ENCODE results near the gene MSX1. TPM values are rescaled to one million over a fixed set of nuclear protein-coding genes. Genes with fewer than 3 reads are reported as not detected.
A peak's percentile ranks its signal among the peaks of the same experiment; 100 is the strongest.

The MSX1 gene
- total and polyA plus RNA-seq, 2 of the 8 experiments (the other 6 are each of a cell fraction or from before 2014, with no cell fraction given) = 0.47 TPM; not detected in 1

- H3K23ac ChIP-seq (ENCODE audit: insufficient read length) = no peak overlapping the region
- no peaks in the 10 kb centered on the region for H3K23me2 ChIP-seq (ENCODE audit: low read depth, low read length)
- no peak overlapping the region for H3K27ac ChIP-seq (ENCODE audit: low read depth, low read length)
- H4K8ac ChIP-seq (ENCODE audit: extremely low read depth, insufficient read depth, low read length) = no peak overlapping the region
- FAIRE-seq (no peak), DNase-seq (ENCODE audit: low read depth in 1 of 2, low spot score in 2 of 2) (no peak)
- H2AK5ac ChIP-seq (ENCODE audit: low read depth, low read length) = no peak overlapping the region
- H3K79me1 ChIP-seq (ENCODE audit: low read depth, low read length) = no peaks in the 10 kb centered on the region
- H4K20me1 ChIP-seq (replicated peaks in 1 of 2; ENCODE audit: control insufficient read depth in 1 of 2, insufficient read depth in 2 of 2, low read length in 2 of 2) = peaks cover 0 to 3% of the 10 kb centered on the region in 2 experiments
- H3K79me2 ChIP-seq (ENCODE audit: control insufficient read depth in 1 of 2, insufficient read depth in 2 of 2, low read length in 2 of 2) = peaks cover 0 to 3% of the 10 kb centered on the region in 2 experiments; a peak in 2 of 4 replicates
- H3K18ac ChIP-seq (ENCODE audit: extremely low read depth, low read length) = no peak overlapping the region
- CTCF ChIA-PET (ENCODE audit: partially characterized antibody) = interaction anchor here (0.6 to 1.5 kb wide), 3 partner anchors 34 to 163 kb away, joined by 3 to 4 read pairs (median 3); no protein-coding TSS in a partner anchor
- H4K5ac ChIP-seq (ENCODE audit: insufficient read length, low read depth, low read length) = no peak overlapping the region
- H3K4me3 ChIP-seq (ENCODE audit: extremely low read depth in 1 of 4, insufficient read depth in 2 of 4, low read depth in 3 of 4, low read length in 4 of 4) = no peak overlapping the region
- H4K91ac ChIP-seq (replicated peaks; ENCODE audit: insufficient read length, low read length) = no peak overlapping the region
- no peak overlapping the region for H2BK5ac ChIP-seq (ENCODE audit: low read depth, low read length)
- H2BK15ac ChIP-seq (ENCODE audit: low read length) = no peak overlapping the region
- POLR2A ChIA-PET (ENCODE audit: partially characterized antibody) = no interaction called here
- no peak overlapping the region for H2BK20ac ChIP-seq (ENCODE audit: low read length)
- H3K14ac ChIP-seq (ENCODE audit: insufficient read length) = no peak overlapping the region
- WGBS, 2 experiments (ENCODE audit: extremely low coverage in 1 of 2, insufficient coverage in 1 of 2, insufficient read length in 1 of 2, insufficient replicate concordance in 2 of 2, low coverage in 1 of 2, low lambda C conversion rate in 2 of 2, missing lambda C conversion rate in 1 of 2) = 87% methylated on average over 9 of the region's 9 CpGs; no CpG with 5 or more reads in 1 of the 2 experiments
- no peaks in the 10 kb centered on the region for H3K9me3 ChIP-seq (ENCODE audit: insufficient read depth in 2 of 2, low read depth in 1 of 2, low read length in 1 of 2)
- H3K4ac ChIP-seq (replicated peaks; ENCODE audit: insufficient read length, low read depth, low read length) = no peak overlapping the region
- peaks cover 0 to 3% (median 0%) of the 10 kb centered on the region in 4 experiments; a peak in 2 of 7 replicates for H3K4me1 ChIP-seq (replicated peaks in 1 of 4; ENCODE audit: control insufficient read depth in 3 of 4, insufficient read depth in 4 of 4, low read length in 3 of 4)
- H3K36me3 ChIP-seq (ENCODE audit: control insufficient read depth in 2 of 4, insufficient read depth in 4 of 4, low read length in 3 of 4) = no peaks in the 10 kb centered on the region
- 0 out of 2 replicates have a peak overlapping the region, but pooled peaks have one; percentile 17 for H2BK12ac ChIP-seq (ENCODE audit: low read depth, low read length)
- no peak overlapping the region for H3K4me2 ChIP-seq (ENCODE audit: insufficient read depth in 1 of 2, low read depth in 2 of 2, low read length in 2 of 2)
- H3K9ac ChIP-seq (replicated peaks in 1 of 4; ENCODE audit: extremely low read depth in 1 of 4, low read depth in 3 of 4, low read length in 3 of 4) = no peak overlapping the region
- H3K27me3 ChIP-seq (replicated peaks in 1 of 4; ENCODE audit: control insufficient read depth in 3 of 4, extremely low read depth in 1 of 4, insufficient read depth in 3 of 4, low read length in 3 of 4) = peaks cover 0 to 9% (median 6%) of the 10 kb centered on the region in 4 experiments; a peak in 4 of 7 replicates
- no peak overlapping the region for H2BK120ac ChIP-seq (replicated peaks; ENCODE audit: low read depth, low read length)
- no peak overlapping the region for H2AFZ ChIP-seq (ENCODE audit: low read length)
- H3K56ac ChIP-seq (replicated peaks; ENCODE audit: insufficient read length, low read depth, low read length) = no peak overlapping the region
- TF ChIP-seq TBP (IDR thresholded peaks at IDR 0.05; ENCODE audit: low read depth, low read length) = no peak
- no peak for TF ChIP-seq TAF1 (IDR thresholded peaks at IDR 0.05; ENCODE audit: low read depth, low read length)
Measured at GRCh38 chr4:4841156-4841555, 18.3 kb upstream of the MSX1 start.
